Peyer's patch (tissue), 4 donors: ENCODE data around the gene NAALAD2.
"Not testable (repeated sequence)": the region's sequence is repeated elsewhere in the genome, so short reads cannot be mapped to it uniquely, and the experiment has no call there.

ENCODE experiments used
- CTCF ChIP-seq, 6 experiments: fragments of 450-650 bp in 4 of 6; fragments of 200-600 bp in 2 of 6; sonication (generic) in 1 of 6; IDR thresholded peaks; one replicate each; pipeline ENCODE4 v1.5.1; 2017 to 2019; ENCODE audit warnings: antibody characterized with exemption in 6 of 6, mild to moderate bottlenecking in 3 of 6, moderate library complexity in 1 of 6
- POLR2A ChIP-seq, 2 donors: fragments of 450-650 bp; IDR thresholded peaks; one replicate each; pipeline ENCODE4 v1.5.1; 2017; ENCODE audit warnings: antibody characterized with exemption in 2 of 2, mild to moderate bottlenecking in 2 of 2, moderate library complexity in 2 of 2

- TF ChIP-seq POLR2A, CTCF (IDR thresholded peaks at IDR 0.05): not testable (repeated sequence)
Measured at GRCh38 chr11:90166982-90167573, 32.6 kb downstream of the NAALAD2 start.
